HG03139 (cell line): ENCODE results near the gene JPT1.

Source experiments
- ATAC-seq: cut with Tn5 transposase; IDR thresholded peaks from one replicate; pipeline ENCODE4 v1.9.1; 2021; ENCODE audit not compliant: unreplicated experiment

JPT1 gene

GRCh38 chr17:75086496-75087181 is 67.7 kb downstream of the JPT1 start:
- ATAC-seq = no peak
